Erythroblast (primary cell): ENCODE results near the gene ICE2.

ENCODE experiments used
- GATA1 ChIP-seq: IDR thresholded peaks from 2 replicates; pipeline ENCODE4 v1.6.1; 2011; ENCODE audit warnings: low read depth, mild to moderate bottlenecking, control low read depth, low read length, moderate library complexity
- POLR2A ChIP-seq: IDR thresholded peaks from 2 replicates; pipeline ENCODE4 v1.6.1; 2011; ENCODE audit warnings: mild to moderate bottlenecking, low read length

DNA sequence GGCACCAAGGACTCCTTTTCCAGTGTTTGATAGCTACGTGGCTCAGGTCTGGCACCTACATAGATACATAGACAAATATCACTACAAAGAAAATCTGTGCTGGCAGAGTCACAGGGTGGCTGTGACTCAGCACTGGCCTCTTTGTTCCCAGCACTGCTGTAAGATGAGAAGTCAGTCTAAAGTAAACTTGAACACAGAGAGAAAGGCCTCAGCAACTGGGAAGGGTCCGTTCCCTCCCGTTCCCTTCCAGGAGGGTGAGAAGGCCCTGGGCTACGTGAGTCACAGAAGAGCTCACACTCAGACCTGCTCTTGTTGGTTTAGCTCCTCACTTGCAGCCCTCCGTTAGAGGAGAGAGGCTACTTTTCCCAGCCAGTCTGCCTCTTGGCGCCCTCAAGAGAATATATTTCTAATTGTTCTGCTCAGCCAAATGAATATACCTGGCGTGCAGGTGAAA lies 104.3 kb downstream of the ICE2 start:
- no peak for TF ChIP-seq POLR2A
- no peak for TF ChIP-seq GATA1
